GM12878 (cell line): ENCODE data around the gene COMMD10. TPM values are rescaled to one million over a fixed set of nuclear protein-coding genes. Genes with fewer than 3 reads are reported as not detected.

Experiments
- ATAC-seq: fragments of 200-7000 bp; cut with Tn5 transposase; 3 replicates; pipeline ENCODE4 v1.9.1; 2020; ENCODE audit warnings: mild to moderate bottlenecking, moderate library complexity
- BruUV-seq: library from RNA; stranded (reverse); fragments of 400-500 nt; replicated peaks from 2 replicates; lab custom pipeline; 2021; lab: Mats Ljungman, UMichigan
- CTCF ChIA-PET: fragments of 300-600 bp; sonication (Branson Sonifier 250); formaldehyde crosslinking; extraction: SDS; loops from one replicate; lab custom pipeline; 2021; ENCODE audit warnings: inconsistent platforms; lab: Yijun Ruan, JAX
- POLR2A ChIA-PET: fragments of 350-600 bp; formaldehyde crosslinking; extraction: SDS; loops from one replicate; lab custom pipeline; 2021; ENCODE audit warnings: inconsistent platforms; lab: Charles Lee
- RAD21 ChIA-PET: fragments of 300-600 bp; sonication (Branson Sonifier 250); formaldehyde crosslinking; loops from one replicate; lab custom pipeline; 2023; ENCODE audit warnings: antibody characterized with exemption; ENCODE audit not compliant: unreplicated experiment; lab: Charles Lee
- SMC1A ChIA-PET: fragments of 300-600 bp; sonication (Branson Sonifier 250); formaldehyde crosslinking; loops from one replicate; lab custom pipeline; 2023; ENCODE audit not compliant: unreplicated experiment, uncharacterized antibody; lab: Charles Lee
- DNase-seq: peaks from one replicate; pipeline ENCODE4 v3.0.0-alpha.2; 2011; ENCODE audit warnings: low read depth, low spot score
- FAIRE-seq: peaks from 3 replicates; lab custom pipeline; 2011; peaks lifted over from hg19 to GRCh38; lab: Jason Lieb, UNC
- H2AFZ ChIP-seq: 2 replicates; pipeline ENCODE4 v1.6.0; 2011; ENCODE audit warnings: low read depth, low read length, control low read depth; ENCODE audit not compliant: control insufficient read depth
- H3K27ac ChIP-seq: 2 replicates; pipeline ENCODE4 v1.5.1; 2011; ENCODE audit warnings: control low read depth; ENCODE audit not compliant: control insufficient read depth, insufficient read depth
- H3K27me3 ChIP-seq, 2 experiments: replicated peaks in 1 of 2; 2 replicates each; pipeline versions ENCODE4 v1.6.0 to v1.6.1; 2011; ENCODE audit warnings: low read length in 1 of 2; ENCODE audit not compliant: control insufficient read depth in 2 of 2, insufficient read depth in 2 of 2
- H3K36me3 ChIP-seq, 2 experiments: 2 replicates each; pipeline ENCODE4 v1.5.1; 2011; ENCODE audit warnings: low read length in 1 of 2; ENCODE audit not compliant: control insufficient read depth in 2 of 2, insufficient read depth in 2 of 2
- H3K4me1 ChIP-seq: 2 replicates; pipeline ENCODE4 v1.6.1; 2011; ENCODE audit warnings: mild to moderate bottlenecking, low read length, moderate library complexity, mixed read lengths; ENCODE audit not compliant: control insufficient read depth, insufficient read depth
- H3K4me2 ChIP-seq: 2 replicates; pipeline ENCODE4 v1.6.0; 2011; ENCODE audit warnings: control low read depth; ENCODE audit not compliant: control insufficient read depth, insufficient read depth
- H3K4me3 ChIP-seq: fragments of 200-600 bp; sonication (generic); 2 replicates; pipeline ENCODE4 v1.5.1; 2016
- H3K79me2 ChIP-seq: 2 replicates; pipeline ENCODE4 v1.6.0; 2011; ENCODE audit warnings: low read length; ENCODE audit not compliant: control insufficient read depth, insufficient read depth
- H3K9ac ChIP-seq: 2 replicates; pipeline ENCODE4 v1.8.0; 2011; ENCODE audit warnings: low read length, control low read depth, mixed read lengths; ENCODE audit not compliant: control insufficient read depth, insufficient read depth
- H3K9me3 ChIP-seq: replicated peaks from 3 replicates; pipeline ENCODE4 v1.5.1; 2011; ENCODE audit warnings: mild to moderate bottlenecking, low read length; ENCODE audit not compliant: control insufficient read depth, insufficient read depth
- H4K20me1 ChIP-seq: 2 replicates; pipeline ENCODE4 v1.6.0; 2011; ENCODE audit not compliant: control insufficient read depth, insufficient read depth
- CBFB ChIP-seq: IDR thresholded peaks from 2 replicates; pipeline ENCODE4 v1.6.1; 2016; ENCODE audit warnings: antibody characterized with exemption, low read depth
- CBX3 ChIP-seq: fragments of 200-600 bp; sonication (generic); IDR thresholded peaks from 2 replicates; pipeline ENCODE4 v1.6.1; 2016; ENCODE audit warnings: low read depth, borderline replicate concordance
- CREM ChIP-seq: IDR thresholded peaks from 2 replicates; pipeline ENCODE4 v1.6.1; 2014; ENCODE audit warnings: antibody characterized with exemption, low read depth
- FOXK2 ChIP-seq: fragments of 450-650 bp; IDR thresholded peaks from 2 replicates; pipeline ENCODE4 v1.6.1; 2017; ENCODE audit warnings: mild to moderate bottlenecking, moderate library complexity
- KDM1A ChIP-seq: fragments of 200-600 bp; sonication (generic); IDR thresholded peaks from 2 replicates; pipeline ENCODE4 v1.6.1; 2016; ENCODE audit warnings: borderline replicate concordance
- MXI1 ChIP-seq: fragments of 150-350 bp; IDR thresholded peaks from 2 replicates; pipeline ENCODE4 v1.6.1; 2011; ENCODE audit warnings: low read depth, mild to moderate bottlenecking, inconsistent platforms, low read length, improper control_type of control experiment
- MYB ChIP-seq: fragments of 150-350 bp; IDR thresholded peaks from 2 replicates; pipeline ENCODE4 v1.6.1; 2014; ENCODE audit warnings: mild to moderate bottlenecking, low read depth, low read length, borderline replicate concordance
- NBN ChIP-seq: fragments of 450-650 bp; IDR thresholded peaks from 2 replicates; pipeline ENCODE4 v1.6.1; 2016
- NFXL1 ChIP-seq: fragments of 450-650 bp; IDR thresholded peaks from 2 replicates; pipeline ENCODE4 v1.6.1; 2017; ENCODE audit warnings: antibody characterized with exemption, mild to moderate bottlenecking, borderline replicate concordance
- NR2C1 ChIP-seq: fragments of 450-650 bp; IDR thresholded peaks from 2 replicates; pipeline ENCODE4 v1.6.1; 2017; ENCODE audit warnings: antibody characterized with exemption, mild to moderate bottlenecking, moderate library complexity
- NRF1 ChIP-seq: conservative IDR thresholded peaks from 2 replicates; pipeline ENCODE4 v1.6.1; 2011; ENCODE audit warnings: mild to moderate bottlenecking, low read depth, low read length, improper control_type of control experiment
- POU2F2 ChIP-seq: IDR thresholded peaks from 3 replicates; pipeline ENCODE4 v1.6.1; 2011; ENCODE audit warnings: low read depth, mild to moderate bottlenecking, low read length, borderline replicate concordance
- RAD21 ChIP-seq: IDR thresholded peaks from 2 replicates; pipeline ENCODE4 v1.6.1; 2011; ENCODE audit warnings: mild to moderate bottlenecking, low read depth, low read length, moderate library complexity; ENCODE audit not compliant: insufficient read depth
- RELA ChIP-seq: fragments of 450-650 bp; IDR thresholded peaks from 2 replicates; pipeline ENCODE4 v1.8.0; 2014; ENCODE audit warnings: borderline replicate concordance; ENCODE audit not compliant: partially characterized antibody
- SUPT20H ChIP-seq: IDR thresholded peaks from 2 replicates; pipeline ENCODE4 v1.6.1; 2011; ENCODE audit warnings: low read depth, mild to moderate bottlenecking, low read length, moderate library complexity, borderline replicate concordance; ENCODE audit not compliant: control insufficient read depth
- WRNIP1 ChIP-seq: IDR thresholded peaks from 2 replicates; pipeline ENCODE4 v1.6.1; 2011; ENCODE audit warnings: low read depth, low read length, improper control_type of control experiment, borderline replicate concordance
- ZZZ3 ChIP-seq: IDR thresholded peaks from 2 replicates; pipeline ENCODE4 v1.6.1; 2011; ENCODE audit warnings: low read depth; ENCODE audit not compliant: control insufficient read depth, insufficient read length
- WGBS: methylation state at CpG from one replicate; pipeline ENCODE4 v1.1.6; 2016; ENCODE audit warnings: low lambda C conversion rate; ENCODE audit not compliant: insufficient replicate concordance, insufficient coverage; ENCODE audit errors: missing lambda C conversion rate; 5-methylcytosine and 5-hydroxymethylcytosine counted together
- in situ Hi-C: fragments of 300-500 bp; cut with MboI; formaldehyde crosslinking; loops from 9 replicates; pipeline ENCODE4 v1.14.3; 2018; ENCODE audit warnings: mixed read lengths
- intact Hi-C: fragments of 100-400 bp; cut with micrococcal nuclease; formaldehyde crosslinking; loops from one replicate; pipeline ENCODE4 v1.14.2; 2022; ENCODE audit not compliant: unreplicated experiment
- polyA plus RNA-seq, 11 experiments: library from polyadenylated mRNA; depleted of rRNA in 4 of 11; unstranded in 6 of 11; stranded (reverse) in 5 of 11; fragments of >200 nt; fragmentation: Nextera tagmentation in 4 of 11; fragmentation: Illumina TruSeq in 1 of 11; extraction: Ambion mirVana in 4 of 11; extraction: Trizol in 1 of 11; gene quantifications; 1 replicate in 1 of 11; 2 replicates in 10 of 11; pipeline versions ENCODE4 v1.2.1 to v1.2.3, GENCODE V29; 2011 to 2016; ENCODE audit warnings: inconsistent platforms in 2 of 11, missing spikeins in 2 of 11, low read depth in 1 of 11
- total RNA-seq, 4 experiments: library from RNA; depleted of rRNA in 3 of 4; stranded (reverse); fragments of >200 nt in 3 of 4; fragmentation: Illumina TruSeq in 1 of 4; extraction: Trizol in 1 of 4; gene quantifications; 2 replicates each; pipeline versions ENCODE4 v1.2.1 to v1.2.3, GENCODE V29; 2013 to 2021
- TF ChIP-seq, protein P1 (sequence below): fragments of 450-650 bp; IDR thresholded peaks from 2 replicates; pipeline ENCODE4 v1.6.1; 2017; ENCODE audit warnings: mild to moderate bottlenecking
- TF ChIP-seq, protein P2 (sequence below): fragments of 450-650 bp; IDR thresholded peaks from 2 replicates; pipeline ENCODE4 v1.6.1; 2014; ENCODE audit warnings: mild to moderate bottlenecking
- TF ChIP-seq, protein P3 (sequence below): fragments of 450-650 bp; IDR thresholded peaks from 2 replicates; pipeline ENCODE4 v1.6.1; 2017; ENCODE audit warnings: mild to moderate bottlenecking, moderate library complexity

The COMMD10 gene
- total and polyA plus RNA-seq, 10 of the 15 experiments (the other 5 are each of a cell fraction or from before 2014, with no cell fraction given) = 19.6 to 98.7 (median 28.0) TPM

DNA sequence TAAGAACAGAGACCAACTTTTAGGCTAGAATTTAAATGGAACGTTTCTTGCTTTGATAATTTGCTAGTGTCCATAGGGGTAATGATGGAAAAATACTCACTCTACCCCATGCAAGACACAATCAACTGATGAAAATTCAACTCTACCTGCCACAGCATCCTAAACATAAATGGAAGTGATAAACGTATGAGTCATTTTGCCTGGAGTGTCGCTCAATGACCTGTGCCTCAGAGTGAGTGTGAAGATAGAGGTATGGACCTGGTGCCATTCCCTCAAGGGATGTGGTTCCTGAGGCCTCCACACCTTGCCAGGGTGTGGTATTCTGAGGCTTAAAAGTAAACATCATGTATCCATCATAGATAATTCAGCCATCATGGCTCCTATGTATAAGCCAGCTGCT, 38.6 kb upstream of the COMMD10 start:
- ChIA-PET CTCF (interaction anchor here (1.0 kb wide), 1 partner anchor 10 kb away, joined by 3 read pairs; no protein-coding TSS in a partner anchor), RAD21 (no interaction called here), POLR2A (interaction anchor here (0.7 kb wide), 1 partner anchor 885 kb away, joined by 3 read pairs; no protein-coding TSS in a partner anchor), SMC1A (interaction anchor here (0.8 kb wide), 1 partner anchor 30 kb away, joined by 3 read pairs; no protein-coding TSS in a partner anchor)
- Histone ChIP-seq H4K20me1 (no peaks in the 10 kb centered on the region), H3K9ac (no peak overlapping the region), H3K4me1 (no peaks in the 10 kb centered on the region), H3K9me3 (no peaks in the 10 kb centered on the region), H3K27me3 (no peaks in the 10 kb centered on the region; a peak in 1 of 4 replicates), H2AFZ (no peak overlapping the region), H3K4me2 (no peak overlapping the region), H3K4me3 (no peak overlapping the region), H3K36me3 (no peaks in the 10 kb centered on the region), H3K79me2 (no peaks in the 10 kb centered on the region), H3K27ac (no peak overlapping the region)
- FAIRE-seq (no peak), DNase-seq (no peak), ATAC-seq (no peak)
- in situ Hi-C loops (no loop called here), intact Hi-C loops (no loop called here)
- TF ChIP-seq POU2F2 (no peak), CBFB (no peak), MXI1 (no peak), KDM1A (no peak), NRF1 (no peak), ZZZ3 (no peak), FOXK2 (no peak), RELA (no peak), RAD21 (no peak), MYB (no peak), WRNIP1 (no peak), NBN (no peak), CBX3 (no peak), SUPT20H (no peak), NR2C1 (no peak), CREM (no peak), NFXL1 (no peak)
- TF ChIP-seq, protein P1, sequence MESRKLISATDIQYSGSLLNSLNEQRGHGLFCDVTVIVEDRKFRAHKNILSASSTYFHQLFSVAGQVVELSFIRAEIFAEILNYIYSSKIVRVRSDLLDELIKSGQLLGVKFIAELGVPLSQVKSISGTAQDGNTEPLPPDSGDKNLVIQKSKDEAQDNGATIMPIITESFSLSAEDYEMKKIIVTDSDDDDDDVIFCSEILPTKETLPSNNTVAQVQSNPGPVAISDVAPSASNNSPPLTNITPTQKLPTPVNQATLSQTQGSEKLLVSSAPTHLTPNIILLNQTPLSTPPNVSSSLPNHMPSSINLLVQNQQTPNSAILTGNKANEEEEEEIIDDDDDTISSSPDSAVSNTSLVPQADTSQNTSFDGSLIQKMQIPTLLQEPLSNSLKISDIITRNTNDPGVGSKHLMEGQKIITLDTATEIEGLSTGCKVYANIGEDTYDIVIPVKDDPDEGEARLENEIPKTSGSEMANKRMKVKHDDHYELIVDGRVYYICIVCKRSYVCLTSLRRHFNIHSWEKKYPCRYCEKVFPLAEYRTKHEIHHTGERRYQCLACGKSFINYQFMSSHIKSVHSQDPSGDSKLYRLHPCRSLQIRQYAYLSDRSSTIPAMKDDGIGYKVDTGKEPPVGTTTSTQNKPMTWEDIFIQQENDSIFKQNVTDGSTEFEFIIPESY = no peak
- TF ChIP-seq, protein P2, sequence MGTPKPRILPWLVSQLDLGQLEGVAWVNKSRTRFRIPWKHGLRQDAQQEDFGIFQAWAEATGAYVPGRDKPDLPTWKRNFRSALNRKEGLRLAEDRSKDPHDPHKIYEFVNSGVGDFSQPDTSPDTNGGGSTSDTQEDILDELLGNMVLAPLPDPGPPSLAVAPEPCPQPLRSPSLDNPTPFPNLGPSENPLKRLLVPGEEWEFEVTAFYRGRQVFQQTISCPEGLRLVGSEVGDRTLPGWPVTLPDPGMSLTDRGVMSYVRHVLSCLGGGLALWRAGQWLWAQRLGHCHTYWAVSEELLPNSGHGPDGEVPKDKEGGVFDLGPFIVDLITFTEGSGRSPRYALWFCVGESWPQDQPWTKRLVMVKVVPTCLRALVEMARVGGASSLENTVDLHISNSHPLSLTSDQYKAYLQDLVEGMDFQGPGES = no peak
- TF ChIP-seq, protein P3, sequence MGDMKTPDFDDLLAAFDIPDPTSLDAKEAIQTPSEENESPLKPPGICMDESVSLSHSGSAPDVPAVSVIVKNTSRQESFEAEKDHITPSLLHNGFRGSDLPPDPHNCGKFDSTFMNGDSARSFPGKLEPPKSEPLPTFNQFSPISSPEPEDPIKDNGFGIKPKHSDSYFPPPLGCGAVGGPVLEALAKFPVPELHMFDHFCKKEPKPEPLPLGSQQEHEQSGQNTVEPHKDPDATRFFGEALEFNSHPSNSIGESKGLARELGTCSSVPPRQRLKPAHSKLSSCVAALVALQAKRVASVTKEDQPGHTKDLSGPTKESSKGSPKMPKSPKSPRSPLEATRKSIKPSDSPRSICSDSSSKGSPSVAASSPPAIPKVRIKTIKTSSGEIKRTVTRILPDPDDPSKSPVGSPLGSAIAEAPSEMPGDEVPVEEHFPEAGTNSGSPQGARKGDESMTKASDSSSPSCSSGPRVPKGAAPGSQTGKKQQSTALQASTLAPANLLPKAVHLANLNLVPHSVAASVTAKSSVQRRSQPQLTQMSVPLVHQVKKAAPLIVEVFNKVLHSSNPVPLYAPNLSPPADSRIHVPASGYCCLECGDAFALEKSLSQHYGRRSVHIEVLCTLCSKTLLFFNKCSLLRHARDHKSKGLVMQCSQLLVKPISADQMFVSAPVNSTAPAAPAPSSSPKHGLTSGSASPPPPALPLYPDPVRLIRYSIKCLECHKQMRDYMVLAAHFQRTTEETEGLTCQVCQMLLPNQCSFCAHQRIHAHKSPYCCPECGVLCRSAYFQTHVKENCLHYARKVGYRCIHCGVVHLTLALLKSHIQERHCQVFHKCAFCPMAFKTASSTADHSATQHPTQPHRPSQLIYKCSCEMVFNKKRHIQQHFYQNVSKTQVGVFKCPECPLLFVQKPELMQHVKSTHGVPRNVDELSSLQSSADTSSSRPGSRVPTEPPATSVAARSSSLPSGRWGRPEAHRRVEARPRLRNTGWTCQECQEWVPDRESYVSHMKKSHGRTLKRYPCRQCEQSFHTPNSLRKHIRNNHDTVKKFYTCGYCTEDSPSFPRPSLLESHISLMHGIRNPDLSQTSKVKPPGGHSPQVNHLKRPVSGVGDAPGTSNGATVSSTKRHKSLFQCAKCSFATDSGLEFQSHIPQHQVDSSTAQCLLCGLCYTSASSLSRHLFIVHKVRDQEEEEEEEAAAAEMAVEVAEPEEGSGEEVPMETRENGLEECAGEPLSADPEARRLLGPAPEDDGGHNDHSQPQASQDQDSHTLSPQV = no peak
- WGBS = 63% methylated on average over 3 of the region's 3 CpGs
- no TSS peak for BruUV-seq
